HepG2 (cell line): ENCODE measurements around the gene EFL1. TPM values are rescaled to one million over a fixed set of nuclear protein-coding genes. Genes with fewer than 3 reads are reported as not detected.

Experiments
- ATAC-seq: fragments of 200-7000 bp; cut with Tn5 transposase; 3 replicates; pipeline ENCODE4 v1.9.1; 2020; ENCODE audit warnings: mild to moderate bottlenecking, moderate library complexity
- BruUV-seq: library from RNA; stranded (reverse); fragments of 400-500 nt; replicated peaks from 2 replicates; lab custom pipeline; 2021; lab: Mats Ljungman, UMichigan
- CTCF ChIA-PET: fragments of 300-600 bp; formaldehyde crosslinking; extraction: SDS; loops from one replicate; lab custom pipeline; 2021; ENCODE audit warnings: low total read pairs, inconsistent platforms, low intra/inter-chr PET ratio; lab: Yijun Ruan, JAX
- POLR2A ChIA-PET: fragments of 350-600 bp; sonication (Branson Sonifier 250); formaldehyde crosslinking; loops from one replicate; lab custom pipeline; 2020; ENCODE audit warnings: antibody characterized with exemption, inconsistent platforms; lab: Yijun Ruan, JAX
- DNase-seq: peaks from one replicate; pipeline ENCODE4 v3.0.0-alpha.2; 2015; ENCODE audit warnings: low spot score
- FAIRE-seq: peaks from 3 replicates; lab custom pipeline; 2011; peaks lifted over from hg19 to GRCh38; lab: Jason Lieb, UNC
- H2AFZ ChIP-seq: one replicate; pipeline ENCODE4 v1.6.1; 2011; ENCODE audit warnings: low read length, inconsistent platforms
- H3K27ac ChIP-seq: fragments of 300-600 bp; 3 replicates; pipeline ENCODE4 v1.8.0; 2011; ENCODE audit warnings: mixed run types, mild to moderate bottlenecking, mixed read lengths, low read length, inconsistent platforms; ENCODE audit not compliant: insufficient read depth; ENCODE audit errors: extremely low read length
- H3K27me3 ChIP-seq, 2 experiments: fragments of 200-600 bp in 1 of 2; 2 replicates in 1 of 2; 3 replicates in 1 of 2; pipeline versions ENCODE4 v1.6.0 to v1.8.0; 2011; ENCODE audit warnings: low read length in 2 of 2, mild to moderate bottlenecking in 2 of 2, moderate library complexity in 2 of 2, inconsistent platforms in 1 of 2; ENCODE audit not compliant: insufficient read depth in 2 of 2, control insufficient read depth in 1 of 2
- H3K36me3 ChIP-seq, 2 experiments: fragments of 200-600 bp in 1 of 2; replicated peaks in 1 of 2; 2 replicates in 1 of 2; 3 replicates in 1 of 2; pipeline versions ENCODE4 v1.5.1 to v1.8.0; 2011; ENCODE audit warnings: low read length in 2 of 2, inconsistent platforms in 1 of 2; ENCODE audit not compliant: insufficient read depth in 2 of 2, control insufficient read depth in 1 of 2
- H3K4me1 ChIP-seq: 2 replicates; pipeline ENCODE4 v1.5.1; 2012; ENCODE audit warnings: low read length, inconsistent platforms; ENCODE audit not compliant: insufficient read depth
- H3K4me2 ChIP-seq: 2 replicates; pipeline ENCODE4 v1.6.0; 2011; ENCODE audit warnings: low read depth, low read length, inconsistent platforms
- H3K4me3 ChIP-seq, 3 experiments: fragments of 200-600 bp in 1 of 3; sonication (generic), shearing (Covaris generic) in 1 of 3; replicated peaks in 1 of 3; 2 replicates each; pipeline ENCODE4 v1.5.1; 2011 to 2016; ENCODE audit warnings: low read length in 3 of 3, inconsistent platforms in 2 of 3, low read depth in 2 of 3, mild to moderate bottlenecking in 2 of 3, control low read depth in 1 of 3, mixed read lengths in 1 of 3; ENCODE audit not compliant: insufficient read depth in 1 of 3
- H3K79me2 ChIP-seq: one replicate; pipeline ENCODE4 v1.6.1; 2011; ENCODE audit warnings: low read length, inconsistent platforms; ENCODE audit not compliant: insufficient read depth
- H3K9ac ChIP-seq: 2 replicates; pipeline ENCODE4 v1.6.0; 2011; ENCODE audit warnings: mild to moderate bottlenecking, low read depth, low read length, inconsistent platforms; ENCODE audit not compliant: insufficient read depth
- H3K9me3 ChIP-seq: 2 replicates; pipeline ENCODE4 v1.5.1; 2012; ENCODE audit warnings: mild to moderate bottlenecking, low read length
- H4K20me1 ChIP-seq: 2 replicates; pipeline ENCODE4 v1.6.0; 2011; ENCODE audit warnings: inconsistent platforms, mild to moderate bottlenecking, low read length, moderate library complexity; ENCODE audit not compliant: insufficient read depth
- SMAD1 ChIP-seq: sonication (generic); formaldehyde crosslinking; IDR thresholded peaks from 2 replicates; pipeline ENCODE4 v1.4.0; 2020; ENCODE audit warnings: missing genetic modification reagents, low read depth, mild to moderate bottlenecking, borderline replicate concordance
- ZBED4 ChIP-seq: sonication (generic); formaldehyde crosslinking; IDR thresholded peaks from 2 replicates; pipeline ENCODE4 v1.4.0; 2020; ENCODE audit warnings: missing genetic modification reagents, borderline replicate concordance
- ZNF331 ChIP-seq: sonication (generic); formaldehyde crosslinking; IDR thresholded peaks from 2 replicates; pipeline ENCODE4 v1.4.0; 2020; ENCODE audit warnings: missing genetic modification reagents
- ZNF574 ChIP-seq: sonication (generic); formaldehyde crosslinking; IDR thresholded peaks from 2 replicates; pipeline ENCODE4 v1.4.0; 2020; ENCODE audit warnings: missing genetic modification reagents
- ZNF878 ChIP-seq: sonication (generic); formaldehyde crosslinking; IDR thresholded peaks from 2 replicates; pipeline ENCODE4 v1.8.1; 2023; ENCODE audit warnings: mild to moderate bottlenecking, missing genetic modification reagents, moderate library complexity
- WGBS: methylation state at CpG from one replicate; pipeline ENCODE4 v1.1.6; 2017; ENCODE audit warnings: low lambda C conversion rate; 5-methylcytosine and 5-hydroxymethylcytosine counted together
- in situ Hi-C: cut with HindIII; loops from 2 replicates; pipeline ENCODE4 v1.10.0; 2017; ENCODE audit warnings: low pct_unique_long_range_greater_than_20kb; ENCODE audit not compliant: extremely low pct_ligation_motif_present
- intact Hi-C: fragments of 100-400 bp; cut with micrococcal nuclease; formaldehyde crosslinking; loops from one replicate; pipeline ENCODE4 v1.10.0; 2022; ENCODE audit not compliant: unreplicated experiment
- polyA plus RNA-seq, 8 experiments: library from polyadenylated mRNA; depleted of rRNA in 3 of 8; stranded (reverse) in 7 of 8; unstranded in 1 of 8; fragments of >200 nt; fragmentation: Illumina TruSeq in 4 of 8; extraction: Trizol in 4 of 8; gene quantifications; 2 replicates each; pipeline versions ENCODE4 v1.2.1 to v1.2.3, GENCODE V29; 2011 to 2016; ENCODE audit warnings: low read depth in 4 of 8, missing spikeins in 1 of 8, mixed read lengths in 1 of 8; ENCODE audit not compliant: insufficient read depth in 1 of 8
- total RNA-seq, 5 experiments: library from RNA; depleted of rRNA; stranded (reverse); fragments of >200 nt; fragmentation: Illumina TruSeq; extraction: Trizol; gene quantifications; 2 replicates each; pipeline ENCODE4 v1.2.3, GENCODE V29; 2016; ENCODE audit warnings: low read depth in 1 of 5
- TF ChIP-seq, protein P1 (sequence below): sonication (generic); formaldehyde crosslinking; IDR thresholded peaks from 2 replicates; pipeline ENCODE4 v1.5.0; 2020; ENCODE audit warnings: mild to moderate bottlenecking, missing genetic modification reagents, borderline replicate concordance

EFL1 gene
- total and polyA plus RNA-seq, 2 of the 13 experiments (the other 11 are each of a cell fraction or from before 2014, with no cell fraction given): 6.4 to 12.0 TPM

GRCh38 chr15:82143390-82144385, 118.8 kb downstream of the EFL1 start (continued):
- no peak for TF ChIP-seq ZNF574 (CRISPR knock-in tag)

GRCh38 chr15:82140886-82141285, 121.6 kb downstream of the EFL1 start:
- Histone ChIP-seq H3K36me3 (peaks cover 2 to 13% of the 10 kb centered on the region in 2 experiments; a peak in 2 of 5 replicates), H2AFZ (no peak overlapping the region), H3K4me2 (no peak overlapping the region), H3K27ac (no peak overlapping the region), H3K4me3 (no peak overlapping the region), H3K27me3 (no peaks in the 10 kb centered on the region), H3K9ac (no peak overlapping the region), H4K20me1 (no peaks in the 10 kb centered on the region), H3K4me1 (no peaks in the 10 kb centered on the region), H3K79me2 (no peaks in the 10 kb centered on the region), H3K9me3 (no peaks in the 10 kb centered on the region)
- BruUV-seq: no TSS peak
- no peak for ATAC-seq
- WGBS: 94% methylated on average over 2 of the region's 2 CpGs
- no peak for DNase-seq
- TF ChIP-seq ZBED4 (no peak), SMAD1 (CRISPR knock-in tag) (no peak), ZNF331 (CRISPR knock-in tag) (no peak), ZNF878 (CRISPR knock-in tag) (no peak)
- TF ChIP-seq, protein P1, sequence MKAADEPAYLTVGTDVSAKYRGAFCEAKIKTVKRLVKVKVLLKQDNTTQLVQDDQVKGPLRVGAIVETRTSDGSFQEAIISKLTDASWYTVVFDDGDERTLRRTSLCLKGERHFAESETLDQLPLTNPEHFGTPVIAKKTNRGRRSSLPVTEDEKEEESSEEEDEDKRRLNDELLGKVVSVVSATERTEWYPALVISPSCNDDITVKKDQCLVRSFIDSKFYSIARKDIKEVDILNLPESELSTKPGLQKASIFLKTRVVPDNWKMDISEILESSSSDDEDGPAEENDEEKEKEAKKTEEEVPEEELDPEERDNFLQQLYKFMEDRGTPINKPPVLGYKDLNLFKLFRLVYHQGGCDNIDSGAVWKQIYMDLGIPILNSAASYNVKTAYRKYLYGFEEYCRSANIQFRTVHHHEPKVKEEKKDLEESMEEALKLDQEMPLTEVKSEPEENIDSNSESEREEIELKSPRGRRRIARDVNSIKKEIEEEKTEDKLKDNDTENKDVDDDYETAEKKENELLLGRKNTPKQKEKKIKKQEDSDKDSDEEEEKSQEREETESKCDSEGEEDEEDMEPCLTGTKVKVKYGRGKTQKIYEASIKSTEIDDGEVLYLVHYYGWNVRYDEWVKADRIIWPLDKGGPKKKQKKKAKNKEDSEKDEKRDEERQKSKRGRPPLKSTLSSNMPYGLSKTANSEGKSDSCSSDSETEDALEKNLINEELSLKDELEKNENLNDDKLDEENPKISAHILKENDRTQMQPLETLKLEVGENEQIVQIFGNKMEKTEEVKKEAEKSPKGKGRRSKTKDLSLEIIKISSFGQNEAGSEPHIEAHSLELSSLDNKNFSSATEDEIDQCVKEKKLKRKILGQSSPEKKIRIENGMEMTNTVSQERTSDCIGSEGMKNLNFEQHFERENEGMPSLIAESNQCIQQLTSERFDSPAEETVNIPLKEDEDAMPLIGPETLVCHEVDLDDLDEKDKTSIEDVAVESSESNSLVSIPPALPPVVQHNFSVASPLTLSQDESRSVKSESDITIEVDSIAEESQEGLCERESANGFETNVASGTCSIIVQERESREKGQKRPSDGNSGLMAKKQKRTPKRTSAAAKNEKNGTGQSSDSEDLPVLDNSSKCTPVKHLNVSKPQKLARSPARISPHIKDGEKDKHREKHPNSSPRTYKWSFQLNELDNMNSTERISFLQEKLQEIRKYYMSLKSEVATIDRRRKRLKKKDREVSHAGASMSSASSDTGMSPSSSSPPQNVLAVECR: no peak
- POLR2A ChIA-PET: no interaction called here
- no peak for FAIRE-seq
- in situ Hi-C loops (loop anchor here (5.0 kb wide), 1 partner anchor 34 kb away; no protein-coding TSS in a partner anchor), intact Hi-C loops (no loop called here)
- CTCF ChIA-PET: interaction anchor here (2.2 kb wide), 1 partner anchor 32 kb away, joined by 8 read pairs; no protein-coding TSS in a partner anchor
